ENCODE measurements around the gene MRI1.
"Not testable (repeated sequence)": the region's sequence is repeated elsewhere in the genome, so short reads cannot be mapped to it uniquely, and the experiment has no call there.

MRI1 gene

GRCh38 chr19:13744174-13744573, 20.1 kb upstream of the MRI1 start:
- Histone ChIP-seq H3K9me3 (ENCODE audit: severe bottlenecking) (no peaks in the 10 kb centered on the region), H3K36me3 (ENCODE audit: low read depth) (no peaks in the 10 kb centered on the region), H3K27ac (ENCODE audit: poor library complexity, severe bottlenecking) (no peak overlapping the region), H3K27me3 (ENCODE audit: insufficient read depth, poor library complexity, severe bottlenecking) (no peaks in the 10 kb centered on the region), H3K4me1 (ENCODE audit: insufficient read depth, poor library complexity, severe bottlenecking) (peaks cover 4% of the 10 kb centered on the region), H3K4me3 (ENCODE audit: severe bottlenecking) (no peak overlapping the region)
- no peak for ATAC-seq (ENCODE audit: low read depth)
- DNase-seq (ENCODE audit: low spot score), result no peak
- TF ChIP-seq CTCF (IDR thresholded peaks at IDR 0.05; ENCODE audit: poor library complexity, severe bottlenecking), result no peak

GRCh38 chr19:13747098-13747453, 17.2 kb upstream of the MRI1 start:
- H3K4me1 ChIP-seq (ENCODE audit: insufficient read depth, poor library complexity, severe bottlenecking), result peaks cover 6% of the 10 kb centered on the region
- H3K36me3 ChIP-seq (ENCODE audit: low read depth), result peaks cover 6% of the 10 kb centered on the region; the same call in 1 of the 2 replicates
- H3K4me3 ChIP-seq (ENCODE audit: severe bottlenecking), result peak overlapping the region; percentile 71
- no peak for TF ChIP-seq CTCF (IDR thresholded peaks at IDR 0.05; ENCODE audit: poor library complexity, severe bottlenecking)
- H3K27me3 ChIP-seq (ENCODE audit: insufficient read depth, poor library complexity, severe bottlenecking), result no peaks in the 10 kb centered on the region
- peak overlapping the region; percentile 51 for H3K27ac ChIP-seq (ENCODE audit: poor library complexity, severe bottlenecking)
- no peak for DNase-seq (ENCODE audit: low spot score)
- no peak for ATAC-seq (ENCODE audit: low read depth)
- no peaks in the 10 kb centered on the region for H3K9me3 ChIP-seq (ENCODE audit: severe bottlenecking)

- H3K36me3 ChIP-seq (ENCODE audit: low read depth), result peaks cover 17% of the 10 kb centered on the region
- no peak for TF ChIP-seq CTCF (IDR thresholded peaks at IDR 0.05; ENCODE audit: poor library complexity, severe bottlenecking)
- peak overlapping the region; percentile 51 for H3K27ac ChIP-seq (ENCODE audit: poor library complexity, severe bottlenecking)
- peaks cover 6% of the 10 kb centered on the region for H3K4me1 ChIP-seq (ENCODE audit: insufficient read depth, poor library complexity, severe bottlenecking)
- peak overlapping the region; percentile 71 for H3K4me3 ChIP-seq (ENCODE audit: severe bottlenecking)
- no peaks in the 10 kb centered on the region for H3K9me3 ChIP-seq (ENCODE audit: severe bottlenecking)
- H3K27me3 ChIP-seq (ENCODE audit: insufficient read depth, poor library complexity, severe bottlenecking), result no peaks in the 10 kb centered on the region
- ATAC-seq (ENCODE audit: low read depth) (no peak), DNase-seq (ENCODE audit: low spot score) (no peak)
Observed at GRCh38 chr19:13748169-13748828, 16.0 kb upstream of the MRI1 start.

- no peak for ATAC-seq (ENCODE audit: low read depth)
- peaks cover 6% of the 10 kb centered on the region for H3K4me1 ChIP-seq (ENCODE audit: insufficient read depth, poor library complexity, severe bottlenecking)
Observed at GRCh38 chr19:13751436-13751835, 12.9 kb upstream of the MRI1 start.

GRCh38 chr19:13753622-13754021, 10.7 kb upstream of the MRI1 start:
- H3K36me3 ChIP-seq (ENCODE audit: low read depth), result peaks cover 63% of the 10 kb centered on the region
- not testable (repeated sequence) for H3K27ac ChIP-seq (ENCODE audit: poor library complexity, severe bottlenecking); DNase-seq (ENCODE audit: low spot score); H3K4me1 ChIP-seq (ENCODE audit: insufficient read depth, poor library complexity, severe bottlenecking); H3K4me3 ChIP-seq (ENCODE audit: severe bottlenecking); H3K27me3 ChIP-seq (ENCODE audit: insufficient read depth, poor library complexity, severe bottlenecking); ATAC-seq (ENCODE audit: low read depth); H3K9me3 ChIP-seq (ENCODE audit: severe bottlenecking)

More at GRCh38 chr19:13751436-13751835, 12.9 kb upstream of the MRI1 start:
- Histone ChIP-seq H3K9me3 (ENCODE audit: severe bottlenecking) (no peaks in the 10 kb centered on the region), H3K4me3 (ENCODE audit: severe bottlenecking) (no peak overlapping the region), H3K27ac (ENCODE audit: poor library complexity, severe bottlenecking) (no peak overlapping the region), H3K36me3 (ENCODE audit: low read depth) (peaks cover 44% of the 10 kb centered on the region), H3K27me3 (ENCODE audit: insufficient read depth, poor library complexity, severe bottlenecking) (no peaks in the 10 kb centered on the region)
- no peak for TF ChIP-seq CTCF (IDR thresholded peaks at IDR 0.05; ENCODE audit: poor library complexity, severe bottlenecking)
- no peak for DNase-seq (ENCODE audit: low spot score)
